ENCODE results near the gene RHBDD1.

- no peak for TF ChIP-seq CTCF (IDR thresholded peaks at IDR 0.05; ENCODE audit: poor library complexity, severe bottlenecking)
- no peak for TF ChIP-seq REST (IDR thresholded peaks at IDR 0.05; ENCODE audit: borderline replicate concordance)
- no peak for TF ChIP-seq MXI1 (conservative IDR thresholded peaks at IDR 0.05; ENCODE audit: poor library complexity, severe bottlenecking)
These were observed 68.7 kb downstream of the RHBDD1 start for GRCh38 chr2:226904592-226904991.
